HG03103 (cell line): Measurements from ENCODE around the gene TENT5A.
"Not testable (repeated sequence)": the region's sequence is repeated elsewhere in the genome, so short reads cannot be mapped to it uniquely, and the experiment has no call there.

ENCODE experiments used
- ATAC-seq: cut with Tn5 transposase; IDR thresholded peaks from one replicate; pipeline ENCODE4 v1.9.1; 2021; ENCODE audit warnings: low read depth; ENCODE audit not compliant: unreplicated experiment

The TENT5A gene

DNA sequence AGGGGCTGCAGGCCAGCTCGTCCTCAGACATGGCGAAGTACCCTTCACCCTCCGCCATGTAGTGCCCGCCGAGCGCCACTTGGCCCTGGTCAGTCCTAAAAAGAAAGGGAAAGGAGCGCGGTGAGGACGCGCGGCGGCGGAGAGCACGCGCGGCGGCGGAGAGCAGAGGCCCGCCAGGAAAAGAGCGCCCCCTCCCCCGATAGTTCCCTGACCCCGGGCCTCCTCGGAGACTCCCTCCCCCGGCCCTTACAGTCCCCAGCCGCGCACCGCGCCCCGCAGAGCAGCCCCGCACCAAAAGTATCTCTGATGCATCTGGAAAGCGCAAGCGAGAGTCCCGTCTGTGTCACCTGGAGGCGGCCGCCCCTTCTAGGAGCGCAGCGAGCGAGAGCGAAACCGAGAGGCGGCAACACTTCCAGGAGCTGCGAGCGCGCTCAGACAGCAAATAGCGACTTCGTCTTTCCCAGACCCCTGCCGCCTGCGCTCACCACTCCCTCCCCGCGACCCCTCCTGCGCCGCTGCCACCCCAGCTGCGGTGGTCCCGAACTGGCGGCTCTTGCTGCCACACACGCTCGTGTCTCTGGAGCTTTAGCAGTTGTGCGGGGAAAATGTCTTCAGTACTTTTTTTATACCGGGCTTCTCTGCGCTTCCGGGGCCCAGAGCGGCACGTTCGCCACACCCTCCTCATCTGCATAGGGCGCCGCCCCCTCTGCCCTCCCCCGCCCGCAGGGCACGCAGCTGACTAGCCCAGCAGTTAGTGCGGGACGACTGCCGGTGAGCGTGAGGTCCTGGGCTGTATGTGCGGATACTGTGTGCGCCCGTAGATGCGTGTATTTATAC is at the start of gene TENT5A:
Gene TENT5A, minus strand, starts transcription at position 598 of the 837 bp plus-strand sequence. Its CDS starts 540 bp downstream, at position 58.
- peak; percentile 59 for ATAC-seq

GRCh38 chr6:81801489-81801888 is 49.0 kb upstream of the TENT5A start:
- no peak for ATAC-seq

GRCh38 chr6:81800666-81801065 is 48.2 kb upstream of the TENT5A start:
- ATAC-seq: no peak

GRCh38 chr6:81799323-81799722 is 46.8 kb upstream of the TENT5A start:
- no peak for ATAC-seq

- no peak for ATAC-seq
Measured at GRCh38 chr6:81797591-81797990, 45.1 kb upstream of the TENT5A start.

DNA sequence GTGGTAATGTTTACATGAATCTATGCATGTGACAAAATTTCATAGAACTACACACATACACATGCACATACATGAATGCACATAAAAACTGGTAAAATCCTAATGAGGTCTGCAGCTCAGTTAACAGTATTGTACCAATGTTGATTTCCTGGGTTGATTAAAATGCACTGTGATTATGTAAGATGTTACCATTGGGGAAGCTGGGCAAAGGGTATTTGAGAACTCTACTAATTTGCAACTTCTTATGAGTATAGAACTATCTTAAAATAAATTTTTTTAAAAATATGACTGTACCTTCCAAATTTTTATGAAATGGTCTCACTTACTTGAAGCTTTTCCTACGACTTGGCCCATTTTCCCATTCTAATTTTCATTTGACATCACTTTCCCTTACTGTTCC is 43.4 kb upstream of the TENT5A start:
- no peak for ATAC-seq

GRCh38 chr6:81793821-81794475 is 41.5 kb upstream of the TENT5A start:
- ATAC-seq: no peak

- no peak for ATAC-seq
Measured at GRCh38 chr6:81792826-81793225, 40.3 kb upstream of the TENT5A start.

- no peak for ATAC-seq
Measured at GRCh38 chr6:81791756-81792155, 39.3 kb upstream of the TENT5A start.

- ATAC-seq: no peak
Measured at GRCh38 chr6:81790034-81790433, 37.6 kb upstream of the TENT5A start.

GRCh38 chr6:81789291-81789690 is 36.8 kb upstream of the TENT5A start:
- no peak for ATAC-seq

GRCh38 chr6:81788748-81789147 is 36.3 kb upstream of the TENT5A start:
- no peak for ATAC-seq

DNA sequence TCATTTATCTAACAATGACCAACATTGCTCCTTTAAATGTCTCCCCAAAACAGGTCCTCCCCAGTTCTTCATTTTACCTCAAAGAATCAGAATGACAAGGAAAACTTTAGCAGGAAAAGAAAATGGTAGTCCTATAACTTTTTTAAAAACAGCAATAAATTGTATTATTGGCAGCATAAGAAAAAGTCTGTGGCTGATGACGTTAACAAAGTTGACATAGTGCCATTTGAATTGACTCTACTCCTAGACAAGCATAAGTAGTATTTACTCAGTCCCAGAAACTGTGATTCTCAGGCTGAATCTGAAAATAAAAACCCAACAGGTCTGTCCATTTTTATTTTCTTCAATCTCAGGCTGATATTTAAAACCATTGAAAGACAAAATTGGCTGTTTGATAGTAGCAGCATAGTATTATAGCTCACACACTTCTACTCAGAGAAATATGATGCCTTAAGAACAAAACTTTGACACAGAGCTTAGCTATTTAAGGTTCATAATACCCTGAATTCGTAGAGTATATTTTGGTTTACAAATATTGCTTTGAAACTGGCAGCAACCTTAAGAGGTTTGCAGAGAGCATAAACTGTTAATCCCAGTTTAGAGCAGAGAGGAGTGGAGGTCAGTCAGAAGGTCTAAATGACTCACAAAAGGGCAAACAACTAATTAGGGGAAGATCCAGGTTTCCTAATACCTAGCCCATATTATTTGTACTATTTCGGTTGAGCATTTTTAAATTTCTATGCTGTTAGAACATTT is 35.0 kb upstream of the TENT5A start:
- ATAC-seq: no peak

DNA sequence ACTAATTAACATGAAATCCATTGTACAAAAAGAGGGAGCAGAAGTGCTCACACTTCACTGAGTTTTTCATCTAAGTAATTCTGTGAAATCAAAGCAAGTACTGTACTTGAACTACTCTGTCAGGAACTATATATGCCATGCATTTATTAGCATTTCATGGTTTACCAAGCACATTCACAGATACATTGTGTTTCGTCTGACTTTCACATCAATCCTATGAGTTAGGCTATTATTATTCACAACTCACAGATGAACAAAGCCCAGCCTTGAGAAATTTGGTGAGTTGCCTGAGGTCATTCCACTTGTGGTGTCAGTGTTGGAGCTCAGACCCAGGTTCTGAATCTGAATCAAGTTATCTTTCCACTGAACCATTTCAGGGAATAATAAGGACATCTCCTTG is 33.7 kb upstream of the TENT5A start:
- ATAC-seq: no peak

GRCh38 chr6:81785377-81785776 is 32.9 kb upstream of the TENT5A start:
- no peak for ATAC-seq

- ATAC-seq: no peak
Measured at GRCh38 chr6:81783893-81784292, 31.4 kb upstream of the TENT5A start.

DNA sequence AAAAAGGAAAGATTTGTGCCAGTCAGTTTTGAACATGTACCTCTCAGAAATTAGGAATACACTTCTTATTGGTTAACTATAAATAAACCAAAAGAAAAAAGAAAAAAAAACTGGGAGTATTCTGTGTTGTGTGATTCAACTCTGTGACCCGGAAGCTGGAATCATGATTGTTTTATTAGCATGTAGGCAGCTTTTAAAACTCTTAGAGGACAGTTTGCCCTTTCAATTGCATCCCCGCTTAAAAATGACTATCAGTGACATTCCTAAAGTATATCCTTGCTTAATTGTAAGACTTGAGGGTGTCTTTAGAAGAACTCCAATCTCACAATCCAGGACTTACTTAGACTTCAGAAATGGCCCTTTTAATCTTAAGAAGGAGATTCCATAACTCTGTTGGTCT is 29.1 kb upstream of the TENT5A start:
- ATAC-seq: no peak

DNA sequence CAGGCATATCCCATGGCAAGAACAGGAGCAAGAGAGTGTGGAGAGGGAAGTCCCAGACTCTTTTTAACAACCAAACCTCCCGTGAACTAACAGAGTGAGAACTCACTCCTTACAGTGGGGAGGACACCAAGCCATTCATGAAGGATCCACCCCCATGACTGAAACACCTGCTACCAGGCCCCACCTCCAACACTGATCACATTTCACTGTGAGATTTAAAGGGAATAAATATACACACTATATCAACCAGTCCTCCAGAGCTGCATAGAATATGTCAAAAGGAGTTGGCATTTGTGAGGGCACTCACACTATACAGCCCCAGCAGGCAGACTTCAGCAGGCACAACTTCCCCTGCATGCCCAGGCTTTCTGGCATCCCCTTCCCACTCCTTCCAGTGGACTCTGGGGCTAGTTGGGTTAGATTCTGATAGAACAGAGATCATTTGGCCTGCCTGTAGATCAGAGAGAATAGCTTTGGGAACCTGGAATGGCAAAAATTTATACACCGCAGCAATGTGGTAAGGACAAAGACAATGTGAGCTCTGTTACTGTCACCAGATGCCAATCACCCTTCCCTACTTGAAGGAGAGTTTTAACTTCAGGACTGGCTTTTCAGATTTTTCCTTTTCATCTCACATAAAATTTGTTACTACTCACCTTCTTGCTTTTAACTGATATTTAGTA is 25.2 kb upstream of the TENT5A start:
- no peak for ATAC-seq

- not testable (repeated sequence) for ATAC-seq
Measured at GRCh38 chr6:81776219-81776618, 23.7 kb upstream of the TENT5A start.

DNA sequence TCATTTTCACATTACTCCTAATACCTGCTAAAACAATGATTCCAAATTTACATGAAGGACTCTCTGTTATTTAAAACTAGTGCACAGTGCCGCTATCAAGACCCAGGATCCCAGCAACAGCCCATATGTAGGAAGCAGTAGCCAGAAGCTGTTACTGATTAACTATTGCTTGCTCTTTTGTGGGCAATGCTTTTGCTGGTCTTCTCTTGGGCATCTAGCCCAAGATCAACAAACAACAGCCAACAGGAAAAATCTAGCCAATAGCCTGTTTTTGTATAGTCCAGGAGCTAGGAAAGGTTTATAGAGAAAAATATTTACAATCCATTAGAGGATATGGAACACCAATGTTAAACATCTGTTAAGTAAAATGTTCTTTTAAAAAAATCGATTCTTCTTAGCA is 22.1 kb upstream of the TENT5A start:
- no peak for ATAC-seq

- ATAC-seq: no peak
Measured at GRCh38 chr6:81773887-81774286, 21.4 kb upstream of the TENT5A start.
